ENCODE measurements around the gene CEMIP. TPM values are rescaled to one million over a fixed set of nuclear protein-coding genes. Genes with fewer than 3 reads are reported as not detected.

Gene CEMIP
- total RNA-seq, 1 experiment from 2014 or later, result 3.5 TPM

DNA sequence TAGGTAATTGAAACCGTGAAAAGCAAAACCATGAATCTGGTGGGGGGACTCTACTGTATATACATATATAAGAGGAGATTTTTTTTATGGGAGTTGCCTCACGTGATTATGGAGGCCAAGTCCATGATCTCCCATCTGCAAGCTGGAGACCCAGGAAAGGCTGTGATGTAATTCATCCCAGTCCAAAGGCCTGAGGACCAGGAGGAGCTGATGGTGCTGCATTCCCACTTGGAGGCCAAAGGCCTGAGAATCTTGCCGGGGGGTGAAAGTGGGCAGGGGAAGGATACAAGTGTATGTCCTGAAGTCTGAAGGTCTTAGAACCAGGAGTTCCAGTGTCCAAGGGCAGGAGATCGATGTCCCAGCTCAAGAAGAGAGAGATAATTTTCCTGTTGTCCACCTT is 37.1 kb upstream of the CEMIP start:
- no peaks in the 10 kb centered on the region for H3K9me2 ChIP-seq (ENCODE audit: insufficient read depth)
- intact Hi-C loops (cut with micrococcal nuclease), result no loop called here
- ATAC-seq (no peak), DNase-seq (ENCODE audit: low read depth, low spot score) (no peak)
- peaks cover 72% of the 10 kb centered on the region for H3K79me2 ChIP-seq (ENCODE audit: insufficient read depth, low read length)
- H3K36me3 ChIP-seq (ENCODE audit: control insufficient read depth in 1 of 2, insufficient read depth in 2 of 2, low read length in 2 of 2), result no peaks in the 10 kb centered on the region
- no peak overlapping the region for H2AFZ ChIP-seq (ENCODE audit: low read depth, low read length, poor library complexity, severe bottlenecking)
- H3K9ac ChIP-seq (ENCODE audit: low read length), result no peak overlapping the region
- H4K20me1 ChIP-seq (ENCODE audit: insufficient read depth), result no peaks in the 10 kb centered on the region
- H3K27ac ChIP-seq (ENCODE audit: low read depth, low read length), result no peak overlapping the region
- no TSS peak for BruUV-seq (replicated peaks)
- ChIA-PET POLR2A (no interaction called here), RAD21 (ENCODE audit: low non-redundant PET in 1 of 2, low total read pairs in 2 of 2, uncharacterized antibody in 2 of 2, unreplicated experiment in 2 of 2) (no interaction called here), CTCF (no interaction called here)
- H3K4me1 ChIP-seq (ENCODE audit: control insufficient read depth in 1 of 2, insufficient read depth in 2 of 2, low read length in 2 of 2), result no peaks in the 10 kb centered on the region
- no peak overlapping the region for H3K4me3 ChIP-seq (replicated peaks in 1 of 2; ENCODE audit: low read depth in 1 of 2, low read length in 2 of 2)
- TF ChIP-seq EZH2 (IDR thresholded peaks at IDR 0.05) (no peak), ZNF274 (IDR thresholded peaks at IDR 0.05; ENCODE audit: low read depth, low read length) (no peak), POLR2A (IDR thresholded peaks at IDR 0.05; ENCODE audit: borderline replicate concordance, extremely low read depth, insufficient read depth, insufficient read length) (no peak), ELF1 (IDR thresholded peaks at IDR 0.05; ENCODE audit: borderline replicate concordance, low read depth) (no peak), POLR2AphosphoS5 (IDR thresholded peaks at IDR 0.05; ENCODE audit: low read depth, low read length) (no peak), YY1 (IDR thresholded peaks at IDR 0.05; ENCODE audit: extremely low read depth, insufficient replicate concordance, low read depth, low read length) (no peak), FOSL1 (IDR thresholded peaks at IDR 0.05; ENCODE audit: low read depth) (no peak), EZH2phosphoT487 (IDR thresholded peaks at IDR 0.05; ENCODE audit: borderline replicate concordance) (no peak), EGR1 (IDR thresholded peaks at IDR 0.05; ENCODE audit: low read depth) (no peak)
- TF ChIP-seq, protein P1, sequence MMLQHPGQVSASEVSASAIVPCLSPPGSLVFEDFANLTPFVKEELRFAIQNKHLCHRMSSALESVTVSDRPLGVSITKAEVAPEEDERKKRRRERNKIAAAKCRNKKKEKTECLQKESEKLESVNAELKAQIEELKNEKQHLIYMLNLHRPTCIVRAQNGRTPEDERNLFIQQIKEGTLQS (IDR thresholded peaks at IDR 0.05), result no peak
- TF ChIP-seq, protein P2, sequence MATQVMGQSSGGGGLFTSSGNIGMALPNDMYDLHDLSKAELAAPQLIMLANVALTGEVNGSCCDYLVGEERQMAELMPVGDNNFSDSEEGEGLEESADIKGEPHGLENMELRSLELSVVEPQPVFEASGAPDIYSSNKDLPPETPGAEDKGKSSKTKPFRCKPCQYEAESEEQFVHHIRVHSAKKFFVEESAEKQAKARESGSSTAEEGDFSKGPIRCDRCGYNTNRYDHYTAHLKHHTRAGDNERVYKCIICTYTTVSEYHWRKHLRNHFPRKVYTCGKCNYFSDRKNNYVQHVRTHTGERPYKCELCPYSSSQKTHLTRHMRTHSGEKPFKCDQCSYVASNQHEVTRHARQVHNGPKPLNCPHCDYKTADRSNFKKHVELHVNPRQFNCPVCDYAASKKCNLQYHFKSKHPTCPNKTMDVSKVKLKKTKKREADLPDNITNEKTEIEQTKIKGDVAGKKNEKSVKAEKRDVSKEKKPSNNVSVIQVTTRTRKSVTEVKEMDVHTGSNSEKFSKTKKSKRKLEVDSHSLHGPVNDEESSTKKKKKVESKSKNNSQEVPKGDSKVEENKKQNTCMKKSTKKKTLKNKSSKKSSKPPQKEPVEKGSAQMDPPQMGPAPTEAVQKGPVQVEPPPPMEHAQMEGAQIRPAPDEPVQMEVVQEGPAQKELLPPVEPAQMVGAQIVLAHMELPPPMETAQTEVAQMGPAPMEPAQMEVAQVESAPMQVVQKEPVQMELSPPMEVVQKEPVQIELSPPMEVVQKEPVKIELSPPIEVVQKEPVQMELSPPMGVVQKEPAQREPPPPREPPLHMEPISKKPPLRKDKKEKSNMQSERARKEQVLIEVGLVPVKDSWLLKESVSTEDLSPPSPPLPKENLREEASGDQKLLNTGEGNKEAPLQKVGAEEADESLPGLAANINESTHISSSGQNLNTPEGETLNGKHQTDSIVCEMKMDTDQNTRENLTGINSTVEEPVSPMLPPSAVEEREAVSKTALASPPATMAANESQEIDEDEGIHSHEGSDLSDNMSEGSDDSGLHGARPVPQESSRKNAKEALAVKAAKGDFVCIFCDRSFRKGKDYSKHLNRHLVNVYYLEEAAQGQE (IDR thresholded peaks at IDR 0.05; ENCODE audit: low read depth), result no peak
- TF ChIP-seq, protein P3, sequence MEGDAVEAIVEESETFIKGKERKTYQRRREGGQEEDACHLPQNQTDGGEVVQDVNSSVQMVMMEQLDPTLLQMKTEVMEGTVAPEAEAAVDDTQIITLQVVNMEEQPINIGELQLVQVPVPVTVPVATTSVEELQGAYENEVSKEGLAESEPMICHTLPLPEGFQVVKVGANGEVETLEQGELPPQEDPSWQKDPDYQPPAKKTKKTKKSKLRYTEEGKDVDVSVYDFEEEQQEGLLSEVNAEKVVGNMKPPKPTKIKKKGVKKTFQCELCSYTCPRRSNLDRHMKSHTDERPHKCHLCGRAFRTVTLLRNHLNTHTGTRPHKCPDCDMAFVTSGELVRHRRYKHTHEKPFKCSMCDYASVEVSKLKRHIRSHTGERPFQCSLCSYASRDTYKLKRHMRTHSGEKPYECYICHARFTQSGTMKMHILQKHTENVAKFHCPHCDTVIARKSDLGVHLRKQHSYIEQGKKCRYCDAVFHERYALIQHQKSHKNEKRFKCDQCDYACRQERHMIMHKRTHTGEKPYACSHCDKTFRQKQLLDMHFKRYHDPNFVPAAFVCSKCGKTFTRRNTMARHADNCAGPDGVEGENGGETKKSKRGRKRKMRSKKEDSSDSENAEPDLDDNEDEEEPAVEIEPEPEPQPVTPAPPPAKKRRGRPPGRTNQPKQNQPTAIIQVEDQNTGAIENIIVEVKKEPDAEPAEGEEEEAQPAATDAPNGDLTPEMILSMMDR (IDR thresholded peaks at IDR 0.05 in 2 of 3, conservative IDR thresholded peaks at IDR 0.05 in 1 of 3; ENCODE audit: borderline replicate concordance in 1 of 3, insufficient read depth in 1 of 3, low read depth in 2 of 3, low read length in 2 of 3), result no peak
- H3K9me3 ChIP-seq (ENCODE audit: control insufficient read depth in 1 of 2, insufficient read depth in 1 of 2, low read depth in 1 of 2, low read length in 2 of 2), result no peaks in the 10 kb centered on the region
- no peak overlapping the region for H3K4me2 ChIP-seq (ENCODE audit: low read length)
- no peaks in the 10 kb centered on the region for H3K27me3 ChIP-seq (ENCODE audit: insufficient read depth, low read length)

All from HCT116 (cell line).